Lung (tissue), 12 donors: Measurements from ENCODE around the gene GJA5. TPM values are rescaled to one million over a fixed set of nuclear protein-coding genes. Genes with fewer than 3 reads are reported as not detected.
A peak's percentile ranks its signal among the peaks of the same experiment; 100 is the strongest.

Experiments
- ATAC-seq: fragments of 200-7000 bp; cut with Tn5 transposase; one replicate; pipeline ENCODE4 v1.9.1; 2020; ENCODE audit warnings: moderate number of reproducible peaks; ENCODE audit not compliant: insufficient read depth, low FRiP score
- DNase-seq, 3 donors: peaks; one replicate each; pipeline ENCODE4 v3.0.0-alpha.2; 2013 to 2017
- H3K27ac ChIP-seq, 2 donors: one replicate each; pipeline ENCODE4 v1.5.1; 2013; ENCODE audit warnings: mild to moderate bottlenecking in 2 of 2, moderate library complexity in 2 of 2, control low read depth in 1 of 2, inconsistent platforms in 1 of 2, low read depth in 1 of 2, low read length in 1 of 2
- H3K27me3 ChIP-seq, 3 donors: one replicate each; pipeline ENCODE4 v1.5.1; 2013; ENCODE audit warnings: low read length in 2 of 3; ENCODE audit not compliant: control insufficient read depth in 3 of 3, insufficient read depth in 3 of 3
- H3K36me3 ChIP-seq, 4 donors: one replicate each; pipeline ENCODE4 v1.5.1; 2013; ENCODE audit warnings: low read length in 4 of 4, mild to moderate bottlenecking in 1 of 4, moderate library complexity in 1 of 4; ENCODE audit not compliant: control insufficient read depth in 4 of 4, insufficient read depth in 4 of 4
- H3K4me1 ChIP-seq, 5 donors: one replicate each; pipeline ENCODE4 v1.5.1; 2013; ENCODE audit warnings: low read length in 5 of 5, mild to moderate bottlenecking in 2 of 5, moderate library complexity in 1 of 5; ENCODE audit not compliant: control insufficient read depth in 5 of 5, insufficient read depth in 5 of 5
- H3K4me3 ChIP-seq: one replicate; pipeline ENCODE4 v1.5.1; 2013; ENCODE audit warnings: mild to moderate bottlenecking, control low read depth, moderate library complexity
- H3K9ac ChIP-seq, 2 donors: one replicate each; pipeline ENCODE4 v1.5.1; 2013; ENCODE audit warnings: low read length in 2 of 2, control low read depth in 1 of 2; ENCODE audit not compliant: insufficient read depth in 1 of 2
- H3K9me3 ChIP-seq, 4 donors: one replicate each; pipeline ENCODE4 v1.5.1; 2013; ENCODE audit warnings: low read length in 3 of 4, mild to moderate bottlenecking in 1 of 4, moderate library complexity in 1 of 4; ENCODE audit not compliant: control insufficient read depth in 4 of 4, insufficient read depth in 3 of 4
- WGBS, 2 donors: extraction: QIAGEN DNeasy Blood & Tissue Kit; methylation state at CpG; one replicate each; pipeline ENCODE4 v1.1.7; 2013; 5-methylcytosine and 5-hydroxymethylcytosine counted together
- polyA plus RNA-seq, 2 donors: library from polyadenylated mRNA; stranded (reverse); fragments of 200-250 nt; gene quantifications; one replicate each; pipeline ENCODE4 v1.2.1, GENCODE V29; 2013
- total RNA-seq, 2 donors: library from RNA; depleted of rRNA in 1 of 2; stranded (reverse); fragments of >200 nt in 1 of 2; gene quantifications; one replicate each; pipeline ENCODE4 v1.2.1, GENCODE V29; 2014 to 2021
- TF ChIP-seq, protein P1 (sequence below): IDR thresholded peaks from 2 replicates; pipeline ENCODE4 v1.5.1; 2012; ENCODE audit warnings: mild to moderate bottlenecking; ENCODE audit errors: control extremely low read depth, extremely low read depth
- donor health status: control.
- donor health status: control.
- donor health status: Bipolar disorder and iron deficiency.
- donor health status: healthy.
- donor health status: DM: yes; HTN: yes; CAD: no.

GJA5 gene
- total and polyA plus RNA-seq, 4 donors: 7.7 to 38.3 (median 18.5) TPM

DNA sequence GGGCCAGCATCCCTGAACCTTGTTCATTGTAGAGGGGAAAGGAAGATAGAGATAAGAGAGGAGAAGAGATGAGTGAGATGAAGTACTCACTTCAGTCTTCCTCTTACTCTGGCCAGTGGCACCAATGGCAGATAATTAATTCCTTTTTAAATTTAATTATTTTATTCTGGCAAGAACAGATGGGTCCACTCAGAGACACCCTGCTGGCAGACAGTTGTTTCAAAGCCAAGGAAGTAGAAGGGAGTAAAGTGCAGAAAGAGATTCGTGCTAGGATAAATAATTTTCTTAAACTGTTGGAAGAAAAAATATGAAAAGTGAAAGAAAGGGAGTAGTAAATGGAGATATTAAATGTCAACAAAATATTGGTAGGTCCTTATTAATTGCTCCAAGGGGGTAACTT, 7.7 kb upstream of the GJA5 start:
- peak; percentile 64 to 81 (median 74) for DNase-seq
- 48 to 76% methylated on average over 1 of the region's 1 CpG for WGBS, 2 donors
- Histone ChIP-seq H3K9me3 (no peaks in the 10 kb centered on the region), H3K4me1 (peaks cover 12 to 83% (median 24%) of the 10 kb centered on the region in 5 donors), H3K27ac (no peak overlapping the region), H3K27me3 (peaks cover 0 to 27% (median 0%) of the 10 kb centered on the region in 3 donors), H3K4me3 (no peak overlapping the region), H3K9ac (no peak overlapping the region), H3K36me3 (peaks cover 0 to 19% (median 5%) of the 10 kb centered on the region in 4 donors)
- TF ChIP-seq, protein P1, sequence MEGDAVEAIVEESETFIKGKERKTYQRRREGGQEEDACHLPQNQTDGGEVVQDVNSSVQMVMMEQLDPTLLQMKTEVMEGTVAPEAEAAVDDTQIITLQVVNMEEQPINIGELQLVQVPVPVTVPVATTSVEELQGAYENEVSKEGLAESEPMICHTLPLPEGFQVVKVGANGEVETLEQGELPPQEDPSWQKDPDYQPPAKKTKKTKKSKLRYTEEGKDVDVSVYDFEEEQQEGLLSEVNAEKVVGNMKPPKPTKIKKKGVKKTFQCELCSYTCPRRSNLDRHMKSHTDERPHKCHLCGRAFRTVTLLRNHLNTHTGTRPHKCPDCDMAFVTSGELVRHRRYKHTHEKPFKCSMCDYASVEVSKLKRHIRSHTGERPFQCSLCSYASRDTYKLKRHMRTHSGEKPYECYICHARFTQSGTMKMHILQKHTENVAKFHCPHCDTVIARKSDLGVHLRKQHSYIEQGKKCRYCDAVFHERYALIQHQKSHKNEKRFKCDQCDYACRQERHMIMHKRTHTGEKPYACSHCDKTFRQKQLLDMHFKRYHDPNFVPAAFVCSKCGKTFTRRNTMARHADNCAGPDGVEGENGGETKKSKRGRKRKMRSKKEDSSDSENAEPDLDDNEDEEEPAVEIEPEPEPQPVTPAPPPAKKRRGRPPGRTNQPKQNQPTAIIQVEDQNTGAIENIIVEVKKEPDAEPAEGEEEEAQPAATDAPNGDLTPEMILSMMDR: no peak
- no peak for ATAC-seq

GRCh38 chr1:147762233-147763024, 2.0 kb upstream of the GJA5 start:
- peaks cover 0 to 44% (median 21%) of the 10 kb centered on the region in 4 donors for H3K36me3 ChIP-seq
- H3K9me3 ChIP-seq: no peaks in the 10 kb centered on the region
- DNase-seq (peak in 1 of 3 donors; percentile 43), ATAC-seq (no peak)
- peak overlapping the region in 1 of 2 donors; percentile 26 for H3K9ac ChIP-seq
- H3K27ac ChIP-seq: peak overlapping the region in 1 of 2 donors; percentile 35
- TF ChIP-seq, protein P1: no peak
- H3K27me3 ChIP-seq: peaks cover 0 to 15% (median 0%) of the 10 kb centered on the region in 3 donors
- 12 to 26% methylated on average over 3 of the region's 3 CpGs for WGBS, 2 donors
- H3K4me1 ChIP-seq: peaks cover 8 to 69% (median 19%) of the 10 kb centered on the region in 5 donors
- no peak overlapping the region for H3K4me3 ChIP-seq

- WGBS, 2 donors: 90 to 93% methylated on average over 24 of the region's 24 CpGs
- Histone ChIP-seq H3K4me1 (peaks cover 16 to 80% (median 38%) of the 10 kb centered on the region in 5 donors), H3K27me3 (peaks cover 0 to 12% (median 0%) of the 10 kb centered on the region in 3 donors), H3K9me3 (no peaks in the 10 kb centered on the region), H3K36me3 (peaks cover 0 to 46% (median 21%) of the 10 kb centered on the region in 4 donors), H3K4me3 (no peak overlapping the region), H3K27ac (no peak overlapping the region), H3K9ac (no peak overlapping the region)
- ATAC-seq: no peak
- TF ChIP-seq, protein P1: no peak
- DNase-seq: no peak
Measured at GRCh38 chr1:147758379-147759100, 1.9 kb downstream of the GJA5 start.
